MM.1S (cell line): ENCODE measurements around the gene TNFRSF8.
A peak's percentile ranks its signal among the peaks of the same experiment; 100 is the strongest.

ENCODE experiments used
- DNase-seq: peaks from one replicate; pipeline ENCODE4 v3.0.0-alpha.2; 2015
- H2AFZ ChIP-seq: fragments of 300-600 bp; sonication (generic); 2 replicates; pipeline ENCODE4 v1.6.0; 2016; ENCODE audit warnings: antibody characterized with exemption, low read length
- H3F3A ChIP-seq: fragments of 300-600 bp; sonication (generic); 2 replicates; pipeline ENCODE4 v1.6.1; 2016; ENCODE audit warnings: mild to moderate bottlenecking, antibody characterized with exemption, low read length, moderate library complexity, mixed read lengths; ENCODE audit not compliant: insufficient read depth
- H3K27ac ChIP-seq: fragments of 300-600 bp; sonication (generic); 2 replicates; pipeline ENCODE4 v1.5.1; 2016; ENCODE audit warnings: mild to moderate bottlenecking, low read length
- H3K27me3 ChIP-seq: fragments of 300-600 bp; sonication (generic); replicated peaks from 2 replicates; pipeline ENCODE4 v1.6.0; 2016; ENCODE audit warnings: low read length; ENCODE audit not compliant: insufficient read depth
- H3K36me3 ChIP-seq: fragments of 300-600 bp; sonication (generic); replicated peaks from 2 replicates; pipeline ENCODE4 v1.6.1; 2016; ENCODE audit warnings: mild to moderate bottlenecking, low read length, mixed read lengths; ENCODE audit not compliant: insufficient read depth
- H3K4me1 ChIP-seq: fragments of 300-600 bp; sonication (generic); 2 replicates; pipeline ENCODE4 v1.6.1; 2016; ENCODE audit warnings: low read length, mixed read lengths
- H3K4me2 ChIP-seq: fragments of 300-600 bp; sonication (generic); 2 replicates; pipeline ENCODE4 v1.6.0; 2016; ENCODE audit warnings: low read depth, low read length
- H3K4me3 ChIP-seq: fragments of 300-600 bp; sonication (generic); 2 replicates; pipeline ENCODE4 v1.5.1; 2016; ENCODE audit warnings: low read length, mixed read lengths
- H3K79me2 ChIP-seq: fragments of 300-600 bp; sonication (generic); 2 replicates; pipeline ENCODE4 v1.6.1; 2016; ENCODE audit warnings: mixed run types, low read length, mixed read lengths
- H3K9ac ChIP-seq: fragments of 300-600 bp; sonication (generic); 2 replicates; pipeline ENCODE4 v1.6.1; 2016; ENCODE audit warnings: low read length, mixed read lengths
- H3K9me2 ChIP-seq: fragments of 300-600 bp; sonication (generic); replicated peaks from 2 replicates; pipeline ENCODE4 v1.6.1; 2016; ENCODE audit warnings: mild to moderate bottlenecking, low read length, mixed read lengths; ENCODE audit not compliant: insufficient read depth
- H3K9me3 ChIP-seq: fragments of 300-600 bp; sonication (generic); replicated peaks from 2 replicates; pipeline ENCODE4 v1.6.1; 2016; ENCODE audit warnings: mild to moderate bottlenecking, low read length, mixed read lengths; ENCODE audit not compliant: insufficient read depth
- H4K20me1 ChIP-seq: fragments of 300-600 bp; sonication (generic); 2 replicates; pipeline ENCODE4 v1.6.1; 2016; ENCODE audit warnings: mild to moderate bottlenecking, low read length, moderate library complexity, mixed read lengths; ENCODE audit not compliant: insufficient read depth
- EZH2 ChIP-seq: fragments of 300-600 bp; sonication (generic); optimal IDR thresholded peaks from 2 replicates; pipeline ENCODE3; 2017; ENCODE audit warnings: low read depth, mild to moderate bottlenecking, antibody characterized with exemption, low read length, mixed read lengths
- EZH2phosphoT487 ChIP-seq: fragments of 300-600 bp; sonication (generic); IDR thresholded peaks from 2 replicates; pipeline ENCODE4 v1.6.1; 2018; ENCODE audit warnings: antibody characterized with exemption, low read length
- TF ChIP-seq, protein P1 (sequence below): fragments of 300-600 bp; sonication (generic); IDR thresholded peaks from 2 replicates; pipeline ENCODE4 v1.5.1; 2016; ENCODE audit warnings: antibody characterized with exemption, low read length, mixed read lengths

TNFRSF8 gene

GRCh38 chr1:12142141-12142823 is 79.2 kb downstream of the TNFRSF8 start:
- Histone ChIP-seq H3K9me2 (no peaks in the 10 kb centered on the region), H3K79me2 (no peaks in the 10 kb centered on the region), H3K9ac (no peak overlapping the region), H3K27me3 (peaks cover 16% of the 10 kb centered on the region), H3K4me3 (no peak overlapping the region), H3K27ac (no peak overlapping the region), H3K4me2 (no peak overlapping the region), H3K9me3 (no peaks in the 10 kb centered on the region), H2AFZ (no peak overlapping the region), H4K20me1 (no peaks in the 10 kb centered on the region), H3K4me1 (peaks cover 10% of the 10 kb centered on the region), H3K36me3 (no peaks in the 10 kb centered on the region), H3F3A (no peaks in the 10 kb centered on the region)
- no peak for DNase-seq
- TF ChIP-seq, protein P1, sequence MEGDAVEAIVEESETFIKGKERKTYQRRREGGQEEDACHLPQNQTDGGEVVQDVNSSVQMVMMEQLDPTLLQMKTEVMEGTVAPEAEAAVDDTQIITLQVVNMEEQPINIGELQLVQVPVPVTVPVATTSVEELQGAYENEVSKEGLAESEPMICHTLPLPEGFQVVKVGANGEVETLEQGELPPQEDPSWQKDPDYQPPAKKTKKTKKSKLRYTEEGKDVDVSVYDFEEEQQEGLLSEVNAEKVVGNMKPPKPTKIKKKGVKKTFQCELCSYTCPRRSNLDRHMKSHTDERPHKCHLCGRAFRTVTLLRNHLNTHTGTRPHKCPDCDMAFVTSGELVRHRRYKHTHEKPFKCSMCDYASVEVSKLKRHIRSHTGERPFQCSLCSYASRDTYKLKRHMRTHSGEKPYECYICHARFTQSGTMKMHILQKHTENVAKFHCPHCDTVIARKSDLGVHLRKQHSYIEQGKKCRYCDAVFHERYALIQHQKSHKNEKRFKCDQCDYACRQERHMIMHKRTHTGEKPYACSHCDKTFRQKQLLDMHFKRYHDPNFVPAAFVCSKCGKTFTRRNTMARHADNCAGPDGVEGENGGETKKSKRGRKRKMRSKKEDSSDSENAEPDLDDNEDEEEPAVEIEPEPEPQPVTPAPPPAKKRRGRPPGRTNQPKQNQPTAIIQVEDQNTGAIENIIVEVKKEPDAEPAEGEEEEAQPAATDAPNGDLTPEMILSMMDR = no peak
- TF ChIP-seq EZH2 (no peak), EZH2phosphoT487 (no peak)

DNA sequence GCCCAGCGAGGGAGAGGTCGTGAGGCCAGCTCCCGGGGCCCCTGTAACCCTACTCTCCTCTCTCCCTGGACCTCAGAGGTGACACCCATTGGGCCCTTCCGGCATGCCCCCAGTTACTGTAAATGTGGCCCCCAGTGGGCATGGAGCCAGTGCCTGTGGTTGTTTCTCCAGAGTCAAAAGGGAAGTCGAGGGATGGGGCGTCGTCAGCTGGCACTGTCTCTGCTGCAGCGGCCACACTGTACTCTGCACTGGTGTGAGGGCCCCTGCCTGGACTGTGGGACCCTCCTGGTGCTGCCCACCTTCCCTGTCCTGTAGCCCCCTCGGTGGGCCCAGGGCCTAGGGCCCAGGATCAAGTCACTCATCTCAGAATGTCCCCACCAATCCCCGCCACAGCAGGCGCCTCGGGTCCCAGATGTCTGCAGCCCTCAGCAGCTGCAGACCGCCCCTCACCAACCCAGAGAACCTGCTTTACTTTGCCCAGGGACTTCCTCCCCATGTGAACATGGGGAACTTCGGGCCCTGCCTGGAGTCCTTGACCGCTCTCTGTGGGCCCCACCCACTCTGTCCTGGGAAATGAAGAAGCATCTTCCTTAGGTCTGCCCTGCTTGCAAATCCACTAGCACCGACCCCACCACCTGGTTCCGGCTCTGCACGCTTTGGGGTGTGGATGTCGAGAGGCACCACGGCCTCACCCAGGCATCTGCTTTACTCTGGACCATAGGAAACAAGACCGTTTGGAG is 80.0 kb downstream of the TNFRSF8 start:
- Histone ChIP-seq H3K27me3 (peaks cover 16% of the 10 kb centered on the region), H3K4me3 (no peak overlapping the region), H3K4me1 (peaks cover 10% of the 10 kb centered on the region), H3F3A (no peaks in the 10 kb centered on the region), H3K27ac (no peak overlapping the region), H3K9ac (no peak overlapping the region), H2AFZ (0 out of 2 replicates have a peak overlapping the region, but pooled peaks have one; percentile 35), H3K9me3 (no peaks in the 10 kb centered on the region), H3K9me2 (no peaks in the 10 kb centered on the region), H3K4me2 (peak overlapping the region; percentile 33; the same call in 1 of the 2 replicates), H3K36me3 (no peaks in the 10 kb centered on the region), H3K79me2 (no peaks in the 10 kb centered on the region), H4K20me1 (no peaks in the 10 kb centered on the region)
- no peak for DNase-seq
- TF ChIP-seq, protein P1 = no peak
- no peak for TF ChIP-seq EZH2phosphoT487
- TF ChIP-seq EZH2 = no peak

- Histone ChIP-seq H3K36me3 (no peaks in the 10 kb centered on the region), H3K4me2 (peak overlapping the region; percentile 33; the same call in 1 of the 2 replicates), H3F3A (no peaks in the 10 kb centered on the region), H3K27ac (no peak overlapping the region), H3K9me3 (no peaks in the 10 kb centered on the region), H3K9ac (no peak overlapping the region), H3K27me3 (peaks cover 16% of the 10 kb centered on the region), H3K79me2 (no peaks in the 10 kb centered on the region), H3K4me3 (no peak overlapping the region), H2AFZ (peak overlapping the region; percentile 35; the same call in 1 of the 2 replicates), H4K20me1 (no peaks in the 10 kb centered on the region), H3K9me2 (no peaks in the 10 kb centered on the region), H3K4me1 (peaks cover 16% of the 10 kb centered on the region)
- DNase-seq = no peak
- no peak for TF ChIP-seq EZH2
- TF ChIP-seq, protein P1 = no peak
- TF ChIP-seq EZH2phosphoT487 = no peak
Measured at GRCh38 chr1:12143631-12144155, 80.6 kb downstream of the TNFRSF8 start.
